Spinal cord (tissue), 10 donors: Measurements from ENCODE around the gene RHD. TPM values are rescaled to one million over a fixed set of nuclear protein-coding genes. Genes with fewer than 3 reads are reported as not detected.

Experiments used
- DNase-seq, 6 donors: peaks; one replicate each; pipeline versions ENCODE4 v3.0.0 to v3.0.0-alpha.2; 2013 to 2015; ENCODE audit warnings: low spot score in 6 of 6, low read depth in 4 of 6
- H3K27ac ChIP-seq: one replicate; pipeline ENCODE4 v1.5.1; 2013; ENCODE audit warnings: low read depth, low read length, control low read depth
- H3K27me3 ChIP-seq: one replicate; pipeline ENCODE4 v1.6.1; 2013; ENCODE audit warnings: low read length; ENCODE audit not compliant: control insufficient read depth, insufficient read depth
- H3K36me3 ChIP-seq: one replicate; pipeline ENCODE4 v1.6.1; 2013; ENCODE audit warnings: low read length; ENCODE audit not compliant: control insufficient read depth, insufficient read depth
- H3K4me1 ChIP-seq: one replicate; pipeline ENCODE4 v1.6.1; 2013; ENCODE audit warnings: low read length; ENCODE audit not compliant: control insufficient read depth, insufficient read depth
- H3K4me3 ChIP-seq: one replicate; pipeline ENCODE4 v1.5.1; 2013; ENCODE audit warnings: low read depth, low read length, control low read depth
- H3K9me3 ChIP-seq: one replicate; pipeline ENCODE4 v1.6.1; 2013; ENCODE audit warnings: low read length; ENCODE audit not compliant: control insufficient read depth, insufficient read depth
- WGBS: methylation state at CpG from one replicate; pipeline ENCODE4 v1.1.5; 2013; ENCODE audit warnings: missing lambda C conversion rate; ENCODE audit not compliant: insufficient coverage; 5-methylcytosine and 5-hydroxymethylcytosine counted together
- polyA plus RNA-seq, 2 donors: library from polyadenylated mRNA; unstranded; fragments of 120-200 nt; gene quantifications; one replicate each; pipeline ENCODE4 v1.2.1, GENCODE V29; 2013; ENCODE audit not compliant: insufficient read length in 2 of 2
- total RNA-seq, 2 donors: library from RNA; depleted of rRNA in 1 of 2; stranded (reverse); fragments of 120-200 nt in 1 of 2; fragments of >200 nt in 1 of 2; gene quantifications; one replicate each; pipeline versions ENCODE4 v1.2.3 to v1.2.4, GENCODE V29; 2013 to 2014
- donor health status: healthy.

The RHD gene
- total and polyA plus RNA-seq, 4 donors, result 0.63 to 3.0 (median 1.3) TPM

DNA sequence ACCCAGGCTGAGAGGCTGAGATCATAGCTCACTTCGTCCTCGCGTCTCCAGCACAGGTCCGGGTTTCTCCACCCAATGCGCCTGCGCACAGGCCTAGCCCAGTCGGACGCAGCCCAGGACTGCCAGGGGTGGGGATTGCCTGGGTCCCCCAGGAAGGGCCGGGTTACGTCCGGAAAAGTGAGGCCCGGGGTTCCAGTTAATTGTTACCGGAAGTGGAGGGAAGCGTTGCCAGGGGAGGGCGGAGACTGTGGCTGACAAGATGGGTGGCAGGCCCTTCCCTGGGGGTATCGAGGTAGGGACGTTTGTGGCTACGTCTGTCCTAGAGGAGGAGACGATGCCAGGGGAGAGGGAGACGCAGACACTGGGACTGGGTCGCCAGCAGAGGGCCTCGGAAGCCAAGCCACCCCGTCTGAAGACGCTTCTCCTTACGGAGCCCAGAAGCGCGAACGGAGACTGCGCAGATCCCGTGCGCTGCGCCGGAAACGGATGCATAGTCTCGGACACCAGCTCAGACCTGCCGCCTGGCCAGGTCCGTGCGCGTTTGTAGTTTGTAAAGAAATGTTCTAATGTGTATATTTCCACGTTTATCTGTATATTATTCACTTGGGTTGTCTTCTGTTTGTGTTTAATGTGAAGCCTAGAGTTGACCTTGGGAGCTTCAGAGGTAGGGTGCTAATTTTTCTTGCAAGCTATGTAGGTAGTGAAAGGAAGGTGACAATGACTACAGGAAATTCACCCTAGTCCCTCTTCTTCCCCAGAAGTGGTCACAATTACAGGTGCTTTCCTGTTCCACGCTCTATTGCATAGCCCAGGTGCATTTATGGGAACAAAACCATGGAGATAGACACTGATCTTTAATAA, 32.4 kb upstream of the RHD start:
- no peaks in the 10 kb centered on the region for H3K27me3 ChIP-seq
- H3K4me1 ChIP-seq, result peaks cover 26% of the 10 kb centered on the region
- WGBS, result 0% methylated on average over 28 of the region's 41 CpGs
- H3K27ac ChIP-seq, result peak overlapping the region; percentile 97
- peaks cover 27% of the 10 kb centered on the region for H3K36me3 ChIP-seq
- peak overlapping the region; percentile 71 for H3K4me3 ChIP-seq
- no peaks in the 10 kb centered on the region for H3K9me3 ChIP-seq
- peak; percentile 69 to 97 (median 81) for DNase-seq

- WGBS, result 83% methylated on average over 2 of the region's 6 CpGs
- peaks cover 27% of the 10 kb centered on the region for H3K36me3 ChIP-seq
- no peaks in the 10 kb centered on the region for H3K9me3 ChIP-seq
- H3K27me3 ChIP-seq, result no peaks in the 10 kb centered on the region
- no peak overlapping the region for H3K27ac ChIP-seq
- H3K4me3 ChIP-seq, result no peak overlapping the region
- peaks cover 38% of the 10 kb centered on the region for H3K4me1 ChIP-seq
- DNase-seq, result no peak
Measured at GRCh38 chr1:25243907-25244306, 28.4 kb upstream of the RHD start.

DNA sequence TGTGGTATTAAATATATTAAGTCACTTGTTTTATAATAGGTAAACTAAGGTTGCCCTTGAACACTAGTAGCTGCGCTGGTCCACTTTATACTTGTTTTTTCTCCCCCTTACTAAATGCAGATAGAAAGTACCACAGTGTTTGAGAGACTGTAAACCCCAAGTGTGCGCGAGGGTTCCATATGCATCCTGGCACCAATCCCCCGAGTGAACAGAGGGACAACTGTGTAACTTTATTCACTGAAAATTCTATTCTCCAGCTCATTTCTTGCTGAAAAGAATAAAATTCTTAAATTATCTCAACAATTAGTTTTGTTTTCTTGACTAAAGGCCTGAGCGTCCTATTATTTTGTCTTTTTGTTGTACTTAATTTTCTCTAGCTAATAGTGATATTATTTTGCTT, 26.9 kb upstream of the RHD start:
- Histone ChIP-seq H3K4me1 (peaks cover 24% of the 10 kb centered on the region), H3K4me3 (peak overlapping the region; percentile 87), H3K9me3 (no peaks in the 10 kb centered on the region), H3K27ac (no peak overlapping the region), H3K27me3 (no peaks in the 10 kb centered on the region), H3K36me3 (peaks cover 27% of the 10 kb centered on the region)
- 80% methylated on average over 1 of the region's 5 CpGs for WGBS
- DNase-seq, result no peak

- H3K9me3 ChIP-seq, result no peaks in the 10 kb centered on the region
- H3K36me3 ChIP-seq, result peaks cover 25% of the 10 kb centered on the region
- H3K4me1 ChIP-seq, result peaks cover 18% of the 10 kb centered on the region
- H3K27ac ChIP-seq, result peak overlapping the region; percentile 97
- WGBS, result 1% methylated on average over 18 of the region's 30 CpGs
- DNase-seq, result no peak
- peak overlapping the region; percentile 87 for H3K4me3 ChIP-seq
- H3K27me3 ChIP-seq, result no peaks in the 10 kb centered on the region
Measured at GRCh38 chr1:25245809-25246599, 26.3 kb upstream of the RHD start.

GRCh38 chr1:25246600-25247023, 25.7 kb upstream of the RHD start:
- 0% methylated on average over 53 of the region's 53 CpGs for WGBS
- DNase-seq, result peak in 1 of 6 donors; percentile 46
- H3K4me3 ChIP-seq, result peak overlapping the region; percentile 87
- H3K27ac ChIP-seq, result peak overlapping the region; percentile 97
- no peaks in the 10 kb centered on the region for H3K27me3 ChIP-seq
- H3K4me1 ChIP-seq, result peaks cover 16% of the 10 kb centered on the region
- H3K9me3 ChIP-seq, result no peaks in the 10 kb centered on the region
- H3K36me3 ChIP-seq, result peaks cover 18% of the 10 kb centered on the region

- no peaks in the 10 kb centered on the region for H3K9me3 ChIP-seq
- peak within 1 kb of the TSS; percentile 97 for H3K27ac ChIP-seq
- H3K4me3 ChIP-seq, result peak within 1 kb of the TSS; percentile 87
- WGBS, result under 1% methylated on average over 72 of the region's 79 CpGs
- H3K36me3 ChIP-seq, result peaks cover 16% of the 10 kb centered on the region
- peak; percentile 94 to 100 (median 97) for DNase-seq
- H3K27me3 ChIP-seq, result no peaks in the 10 kb centered on the region
- H3K4me1 ChIP-seq, result peaks cover 16% of the 10 kb centered on the region
Measured at GRCh38 chr1:25247024-25247828, 25.1 kb upstream of the RHD start, which contains the start of gene RSRP1. RSRP1 (minus strand) TSS chr1:25247454; CDS start chr1:25246963, 491 bp downstream.

GRCh38 chr1:25247829-25248754, 24.2 kb upstream of the RHD start:
- no peak for DNase-seq
- peaks cover 16% of the 10 kb centered on the region for H3K4me1 ChIP-seq
- peaks cover 15% of the 10 kb centered on the region for H3K36me3 ChIP-seq
- no peaks in the 10 kb centered on the region for H3K9me3 ChIP-seq
- peak overlapping the region; percentile 97 for H3K27ac ChIP-seq
- no peaks in the 10 kb centered on the region for H3K27me3 ChIP-seq
- WGBS, result 23% methylated on average over 17 of the region's 30 CpGs
- peak overlapping the region; percentile 87 for H3K4me3 ChIP-seq

GRCh38 chr1:25253911-25254310, 18.4 kb upstream of the RHD start:
- no peak for DNase-seq
- Histone ChIP-seq H3K4me3 (no peak overlapping the region), H3K4me1 (peaks cover 7% of the 10 kb centered on the region), H3K27ac (no peak overlapping the region), H3K27me3 (no peaks in the 10 kb centered on the region), H3K36me3 (peaks cover 4% of the 10 kb centered on the region), H3K9me3 (no peaks in the 10 kb centered on the region)
- 100% methylated on average over 1 of the region's 2 CpGs for whole genome bisulfite sequencing
